Peyer's patch (tissue), 4 donors: ENCODE results near the gene WDR86.

Experiments
- CTCF ChIP-seq, 6 experiments: fragments of 450-650 bp in 4 of 6; fragments of 200-600 bp in 2 of 6; sonication (generic) in 1 of 6; IDR thresholded peaks; one replicate each; pipeline ENCODE4 v1.5.1; 2017 to 2019; ENCODE audit warnings: antibody characterized with exemption in 6 of 6, mild to moderate bottlenecking in 3 of 6, moderate library complexity in 1 of 6
- POLR2A ChIP-seq, 2 donors: fragments of 450-650 bp; IDR thresholded peaks; one replicate each; pipeline ENCODE4 v1.5.1; 2017; ENCODE audit warnings: antibody characterized with exemption in 2 of 2, mild to moderate bottlenecking in 2 of 2, moderate library complexity in 2 of 2

- TF ChIP-seq CTCF (IDR thresholded peaks at IDR 0.05) (no peak), POLR2A (IDR thresholded peaks at IDR 0.05) (no peak)
Measured at GRCh38 chr7:151390598-151391357, 19.1 kb downstream of the WDR86 start.
